Fibroblast of peridontal ligament (primary cell): Measurements from ENCODE around the gene CCDC185.
"Not testable (repeated sequence)": the region's sequence is repeated elsewhere in the genome, so short reads cannot be mapped to it uniquely, and the experiment has no call there.

ENCODE experiments used
- DNase-seq: peaks from one replicate; pipeline ENCODE4 v3.0.0-alpha.2; 2010; ENCODE audit errors: extremely low read depth

Gene CCDC185

DNA sequence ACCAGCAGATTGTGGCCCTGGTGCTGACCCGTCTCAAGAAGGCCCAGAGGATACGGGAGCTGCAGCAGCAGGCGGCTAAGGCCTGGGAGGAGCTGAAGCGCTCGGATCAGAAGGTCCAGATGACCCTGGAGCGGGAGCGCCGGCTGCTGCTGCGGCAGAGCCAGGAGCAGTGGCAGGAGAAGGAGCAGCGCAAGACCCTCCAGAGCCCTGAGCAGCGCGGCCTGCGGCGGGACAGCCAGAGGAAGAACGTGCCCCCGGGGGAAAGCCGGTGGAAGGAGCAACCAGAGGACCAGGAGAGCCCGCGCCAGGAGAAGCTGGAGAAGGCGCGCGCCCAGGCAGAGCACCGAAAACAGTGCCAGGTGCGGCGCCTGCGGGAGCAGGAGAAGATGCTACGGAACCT lies 1.0 kb downstream of the CCDC185 start:
- DNase-seq: no peak

DNA sequence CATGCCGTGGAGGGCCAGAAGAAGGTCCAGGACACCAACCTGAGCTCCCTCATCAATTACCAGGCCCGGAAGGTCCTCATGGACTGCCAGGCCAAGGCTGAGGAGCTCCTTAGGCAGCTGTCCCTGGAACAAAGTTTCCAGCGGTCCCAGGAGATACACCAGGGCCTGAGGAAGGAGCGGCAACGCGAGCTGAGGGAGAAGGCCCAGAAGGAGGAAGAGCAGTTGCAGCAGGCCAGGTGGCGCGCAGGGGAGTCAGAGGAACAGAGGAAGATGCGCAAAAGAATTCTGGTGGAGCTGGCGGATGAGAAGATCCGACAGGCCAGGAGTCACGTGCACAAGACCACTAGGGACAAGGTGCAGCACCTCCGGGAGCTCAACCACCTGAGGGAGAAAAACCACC lies 1.5 kb downstream of the CCDC185 start:
- no peak for DNase-seq

GRCh38 chr1:223399393-223399792 lies 6.2 kb downstream of the CCDC185 start:
- DNase-seq: not testable (repeated sequence)

GRCh38 chr1:223401873-223402789 lies 8.9 kb downstream of the CCDC185 start:
- peak; percentile 86 for DNase-seq

GRCh38 chr1:223402790-223403142 lies 9.6 kb downstream of the CCDC185 start:
- DNase-seq: no peak

- DNase-seq: peak; percentile 31
Observed at GRCh38 chr1:223403184-223403815, 10.1 kb downstream of the CCDC185 start.

- no peak for DNase-seq
Observed at GRCh38 chr1:223405507-223405906, 12.3 kb downstream of the CCDC185 start.

DNA sequence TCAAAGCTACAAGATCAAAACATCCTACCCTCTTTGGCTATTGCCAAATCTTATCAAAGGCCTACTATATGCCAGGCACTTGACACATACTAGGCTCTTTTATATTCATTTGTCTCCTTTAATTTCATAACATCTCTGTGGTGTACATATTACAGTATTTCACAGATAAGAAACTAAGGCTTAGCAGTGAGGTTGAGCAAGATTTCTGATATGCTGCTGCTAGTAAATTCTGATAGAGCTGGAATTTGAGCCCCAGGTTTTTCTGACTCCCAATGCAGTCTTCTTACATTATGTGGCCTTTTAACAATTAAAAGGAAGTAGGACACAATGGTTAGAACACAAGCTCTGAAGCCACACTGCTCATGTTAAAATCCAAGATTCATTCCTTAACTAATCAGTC lies 16.8 kb downstream of the CCDC185 start:
- DNase-seq: no peak

DNA sequence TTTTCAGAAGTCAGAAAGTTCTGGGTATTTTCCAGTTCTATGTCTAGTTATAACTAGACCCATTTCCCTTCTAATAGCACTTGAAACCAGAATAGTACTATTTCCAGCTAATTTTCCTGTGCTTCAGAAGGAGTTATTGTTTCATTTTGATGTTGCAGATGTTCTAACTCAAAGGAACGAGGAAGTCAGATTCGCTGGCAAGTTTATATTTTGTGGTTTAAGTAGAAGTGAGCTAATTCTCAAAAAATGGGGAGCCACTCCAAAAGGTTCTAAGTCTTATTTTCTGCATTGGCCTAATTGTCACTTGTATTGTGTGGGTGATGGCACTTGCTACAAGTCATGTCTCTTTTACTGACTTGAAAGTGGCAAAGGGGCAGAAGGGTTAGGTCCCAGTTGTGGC lies 18.1 kb downstream of the CCDC185 start:
- DNase-seq: peak; percentile 86

DNA sequence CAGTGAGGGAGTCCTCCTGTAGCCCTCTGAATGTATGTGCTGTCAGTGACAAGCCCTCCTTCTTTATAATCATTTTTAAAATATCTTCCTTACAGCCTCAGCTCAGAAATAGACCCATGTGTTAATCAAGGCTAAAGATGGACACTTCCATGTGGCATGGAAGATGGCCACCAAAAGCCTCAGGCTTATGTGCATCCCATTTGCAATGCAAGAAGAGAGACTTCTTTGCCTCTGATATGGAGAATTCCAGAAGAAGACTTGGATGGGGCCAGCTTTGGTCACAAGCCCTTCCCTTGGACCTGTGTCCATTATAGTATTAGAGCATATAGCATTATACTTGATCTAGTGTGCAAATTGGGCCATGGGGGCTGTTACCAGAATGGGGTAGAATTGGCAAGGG lies 18.5 kb downstream of the CCDC185 start:
- no peak for DNase-seq

- peak; percentile 50 for DNase-seq
Observed at GRCh38 chr1:223413216-223413615, 20.0 kb downstream of the CCDC185 start.

DNA sequence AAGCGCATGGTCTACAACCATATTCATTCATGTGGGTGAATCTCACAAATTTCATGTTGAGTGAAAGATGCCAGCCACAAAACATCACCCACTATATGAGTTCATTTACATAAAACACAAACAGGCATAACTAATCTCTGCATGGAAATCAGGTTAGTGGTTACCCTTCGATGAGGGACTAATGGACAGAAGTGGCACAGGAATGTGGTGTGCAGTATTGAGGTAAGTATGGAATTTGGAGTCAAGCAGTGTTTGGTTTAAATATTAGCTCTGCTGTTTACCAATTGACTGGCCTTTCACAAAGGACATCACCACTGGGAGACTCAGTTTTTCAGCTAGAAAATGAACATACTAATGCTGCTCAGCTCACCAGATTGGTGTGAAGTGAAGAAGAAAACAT lies 24.2 kb downstream of the CCDC185 start:
- no peak for DNase-seq

GRCh38 chr1:223417903-223418663 lies 24.9 kb downstream of the CCDC185 start:
- no peak for DNase-seq

DNA sequence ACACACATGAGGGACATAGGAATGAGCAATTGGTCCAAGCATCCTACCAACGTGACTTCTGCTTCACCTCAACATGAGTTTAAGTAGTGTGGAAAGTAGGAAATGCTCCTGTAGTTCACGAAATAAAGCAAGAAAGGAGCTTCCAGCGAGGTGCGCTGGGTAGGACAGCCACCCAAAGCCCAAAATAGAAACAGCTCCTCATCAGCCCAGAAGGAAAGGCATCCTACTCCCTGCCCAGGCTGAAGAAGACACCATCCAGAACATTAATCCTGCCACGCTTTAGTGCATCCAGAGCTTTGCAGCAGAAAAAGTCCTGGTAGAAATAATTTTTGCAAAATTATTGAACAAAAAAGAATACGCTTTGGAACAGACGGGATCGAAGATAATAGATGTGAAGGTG lies 25.9 kb downstream of the CCDC185 start:
- DNase-seq: no peak

DNA sequence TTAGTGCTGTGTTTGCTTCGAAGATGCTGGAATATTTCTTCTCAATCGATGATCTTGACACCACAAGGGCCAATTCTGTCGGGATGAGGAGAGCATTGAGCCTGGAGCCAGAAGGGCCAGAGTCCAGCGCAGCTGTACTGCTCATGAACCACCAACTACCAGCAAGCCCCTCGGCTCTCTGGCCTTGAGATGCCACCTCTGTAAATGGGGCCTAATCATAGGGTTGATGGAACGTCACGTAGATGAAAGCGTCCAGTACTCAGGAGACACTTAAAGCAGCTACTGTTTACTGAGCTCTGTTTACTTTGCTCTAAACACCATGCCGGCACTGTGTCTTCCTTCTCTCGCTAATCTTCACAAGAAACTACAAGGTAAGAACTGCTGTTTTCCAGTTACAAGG lies 26.3 kb downstream of the CCDC185 start:
- no peak for DNase-seq

- no peak for DNase-seq
Observed at GRCh38 chr1:223421025-223421424, 27.8 kb downstream of the CCDC185 start.

DNA sequence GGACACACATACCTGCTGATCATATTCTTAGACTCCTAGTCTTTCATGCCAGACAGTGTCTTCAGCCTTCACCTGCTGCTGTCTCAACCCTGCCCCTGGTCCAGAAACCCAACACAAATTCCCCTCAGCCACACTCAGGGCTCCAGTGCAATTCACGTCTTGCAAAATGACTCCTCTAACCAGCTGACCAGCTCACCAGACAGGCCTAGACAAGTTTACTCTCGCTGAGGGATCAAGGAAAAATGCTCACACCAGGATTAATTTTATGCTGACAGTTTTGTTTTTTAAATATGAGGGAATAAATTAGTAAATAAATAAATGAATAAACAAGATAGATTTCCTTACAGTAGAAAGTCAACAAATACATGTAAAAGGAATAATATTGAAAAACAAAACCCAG lies 28.5 kb downstream of the CCDC185 start:
- DNase-seq: no peak

- no peak for DNase-seq
Observed at GRCh38 chr1:223422911-223423310, 29.7 kb downstream of the CCDC185 start.

DNA sequence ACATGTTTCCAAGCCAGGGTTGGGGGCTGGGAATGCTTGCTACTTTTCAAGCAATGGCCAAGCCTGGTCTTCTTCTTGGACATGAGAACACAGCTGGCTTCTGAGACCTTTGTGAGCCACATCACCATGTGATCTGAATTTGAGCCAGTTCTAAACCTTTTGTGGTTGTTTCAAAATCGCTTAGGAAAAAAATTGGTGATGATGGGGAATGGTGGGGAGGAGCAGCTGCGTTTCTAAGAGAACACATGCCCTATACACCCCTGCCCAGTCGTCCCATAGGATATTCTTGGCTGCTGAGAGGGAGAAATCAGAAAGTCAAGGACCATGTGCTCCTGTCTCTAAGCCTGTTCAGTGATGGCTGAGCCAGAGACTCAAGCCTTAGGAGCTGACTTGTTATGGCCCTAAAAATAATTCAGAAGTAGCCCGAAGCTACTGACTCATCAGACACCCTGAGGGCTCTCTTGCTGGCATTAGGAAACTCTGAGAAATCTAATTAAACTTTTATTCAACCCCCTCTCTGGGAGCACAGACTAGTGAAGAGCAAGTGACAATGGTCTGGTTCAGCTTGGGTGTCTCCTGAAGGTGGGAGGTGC lies 30.5 kb downstream of the CCDC185 start:
- peak; percentile 32 for DNase-seq

DNA sequence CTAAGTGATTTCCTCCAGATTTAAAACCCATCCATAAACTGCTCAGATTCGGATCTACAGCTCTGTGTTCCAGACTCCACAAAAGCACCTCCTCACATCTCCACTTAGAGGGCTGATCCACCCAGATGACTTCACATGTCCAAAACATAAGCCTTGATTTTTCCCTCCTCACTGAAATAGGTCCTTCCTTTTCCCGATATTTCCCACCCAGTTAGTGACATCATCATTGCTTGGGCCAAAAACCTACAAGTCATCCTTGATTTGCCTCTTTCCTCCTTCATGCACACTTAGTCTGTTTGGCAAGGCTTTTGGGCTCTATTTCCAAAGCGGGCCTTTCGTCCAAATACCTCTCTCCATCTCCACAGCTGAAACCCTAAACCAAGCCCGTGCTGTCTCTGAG lies 32.3 kb downstream of the CCDC185 start:
- peak; percentile 34 for DNase-seq

- DNase-seq: no peak
Observed at GRCh38 chr1:223426936-223427335, 33.7 kb downstream of the CCDC185 start.

- peak; percentile 69 for DNase-seq
Observed at GRCh38 chr1:223429313-223429731, 36.1 kb downstream of the CCDC185 start.
